ENCODE results near the gene ALAD.

GRCh38 chr9:113390192-113390960, 10.7 kb downstream of the ALAD start:
- TF ChIP-seq, protein P1, sequence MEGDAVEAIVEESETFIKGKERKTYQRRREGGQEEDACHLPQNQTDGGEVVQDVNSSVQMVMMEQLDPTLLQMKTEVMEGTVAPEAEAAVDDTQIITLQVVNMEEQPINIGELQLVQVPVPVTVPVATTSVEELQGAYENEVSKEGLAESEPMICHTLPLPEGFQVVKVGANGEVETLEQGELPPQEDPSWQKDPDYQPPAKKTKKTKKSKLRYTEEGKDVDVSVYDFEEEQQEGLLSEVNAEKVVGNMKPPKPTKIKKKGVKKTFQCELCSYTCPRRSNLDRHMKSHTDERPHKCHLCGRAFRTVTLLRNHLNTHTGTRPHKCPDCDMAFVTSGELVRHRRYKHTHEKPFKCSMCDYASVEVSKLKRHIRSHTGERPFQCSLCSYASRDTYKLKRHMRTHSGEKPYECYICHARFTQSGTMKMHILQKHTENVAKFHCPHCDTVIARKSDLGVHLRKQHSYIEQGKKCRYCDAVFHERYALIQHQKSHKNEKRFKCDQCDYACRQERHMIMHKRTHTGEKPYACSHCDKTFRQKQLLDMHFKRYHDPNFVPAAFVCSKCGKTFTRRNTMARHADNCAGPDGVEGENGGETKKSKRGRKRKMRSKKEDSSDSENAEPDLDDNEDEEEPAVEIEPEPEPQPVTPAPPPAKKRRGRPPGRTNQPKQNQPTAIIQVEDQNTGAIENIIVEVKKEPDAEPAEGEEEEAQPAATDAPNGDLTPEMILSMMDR (conservative IDR thresholded peaks at IDR 0.05 in 1 of 2, IDR thresholded peaks at IDR 0.05 in 1 of 2; ENCODE audit: low read depth in 1 of 2, low read length in 2 of 2), result no peak
- TF ChIP-seq EZH2 (IDR thresholded peaks at IDR 0.05; ENCODE audit: low read length, missing control alignments), result no peak

Measured in fibroblast of lung (primary cell).